Measurements from ENCODE around the gene PCDHGC5.

Gene PCDHGC5

GRCh38 chr5:141490271-141490670 lies 1.4 kb downstream of the PCDHGC5 start:
- DNase-seq (ENCODE audit: low read depth): no peak
- no peak overlapping the region for H3K4me3 ChIP-seq (ENCODE audit: low read depth, low read length)
- in situ Hi-C loops (cut with HindIII; ENCODE audit: low sequenced_read_pairs): no loop called here
- TF ChIP-seq CTCF (IDR thresholded peaks at IDR 0.05; ENCODE audit: low read depth, low read length, missing control alignments): no peak

- no peak overlapping the region for H3K4me3 ChIP-seq (ENCODE audit: low read depth, low read length)
- in situ Hi-C loops (cut with HindIII; ENCODE audit: low sequenced_read_pairs): no loop called here
- DNase-seq (ENCODE audit: low read depth): no peak
- no peak for TF ChIP-seq CTCF (IDR thresholded peaks at IDR 0.05; ENCODE audit: low read depth, low read length, missing control alignments)
Measured at GRCh38 chr5:141490771-141491170, 1.9 kb downstream of the PCDHGC5 start.

GRCh38 chr5:141491323-141492167 lies 2.7 kb downstream of the PCDHGC5 start:
- TF ChIP-seq CTCF (IDR thresholded peaks at IDR 0.05; ENCODE audit: low read depth, low read length, missing control alignments): no peak
- H3K4me3 ChIP-seq (ENCODE audit: low read depth, low read length): no peak overlapping the region
- in situ Hi-C loops (cut with HindIII; ENCODE audit: low sequenced_read_pairs): no loop called here
- DNase-seq (ENCODE audit: low read depth): no peak

- DNase-seq (ENCODE audit: low read depth): no peak
- in situ Hi-C loops (cut with HindIII; ENCODE audit: low sequenced_read_pairs): no loop called here
- TF ChIP-seq CTCF (IDR thresholded peaks at IDR 0.05; ENCODE audit: low read depth, low read length, missing control alignments): no peak
- no peak overlapping the region for H3K4me3 ChIP-seq (ENCODE audit: low read depth, low read length)
Measured at GRCh38 chr5:141492168-141492885, 3.4 kb downstream of the PCDHGC5 start.

- DNase-seq (ENCODE audit: low read depth): no peak
- H3K4me3 ChIP-seq (ENCODE audit: low read depth, low read length): no peak overlapping the region
- in situ Hi-C loops (cut with HindIII; ENCODE audit: low sequenced_read_pairs): no loop called here
- TF ChIP-seq CTCF (IDR thresholded peaks at IDR 0.05; ENCODE audit: low read depth, low read length, missing control alignments): no peak
Measured at GRCh38 chr5:141493500-141494422, 4.9 kb downstream of the PCDHGC5 start.

All from astrocyte of the cerebellum (primary cell).